Body of pancreas (tissue), 4 donors: ENCODE measurements around the gene CALCOCO1.

Experiments
- POLR2A ChIP-seq, 3 donors: fragments of 450-650 bp; IDR thresholded peaks; one replicate each; pipeline ENCODE4 v1.6.1; 2016; ENCODE audit warnings: antibody characterized with exemption in 3 of 3, mild to moderate bottlenecking in 2 of 3
- TF ChIP-seq, protein P1 (sequence below), 7 experiments: fragments of 450-650 bp in 4 of 7; fragments of 200-600 bp in 3 of 7; sonication (generic) in 3 of 7; IDR thresholded peaks; one replicate each; pipeline ENCODE4 v1.5.1; 2016 to 2019; ENCODE audit warnings: antibody characterized with exemption in 7 of 7

DNA sequence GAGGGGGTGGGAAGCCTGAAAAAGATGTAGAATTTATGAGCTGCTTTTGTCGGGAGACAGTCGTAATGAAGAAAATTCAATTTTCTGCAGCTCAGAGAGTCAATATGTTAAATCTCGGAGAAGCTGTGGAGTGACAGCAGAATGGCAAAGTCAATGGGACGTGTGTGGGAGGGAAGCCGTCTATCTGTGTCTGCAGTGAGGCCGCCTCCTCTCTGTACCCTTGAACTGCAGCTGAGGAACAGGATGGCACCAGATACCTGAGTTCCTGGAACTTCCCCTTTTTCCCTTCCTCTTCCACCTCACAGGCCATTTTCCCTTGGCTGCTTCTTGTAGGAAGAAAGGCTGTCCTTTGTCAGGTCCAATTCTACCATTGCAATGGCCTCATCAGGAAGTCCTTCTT lies 9.3 kb upstream of the CALCOCO1 start:
- TF ChIP-seq POLR2A (IDR thresholded peaks at IDR 0.05), result no peak
- TF ChIP-seq, protein P1, sequence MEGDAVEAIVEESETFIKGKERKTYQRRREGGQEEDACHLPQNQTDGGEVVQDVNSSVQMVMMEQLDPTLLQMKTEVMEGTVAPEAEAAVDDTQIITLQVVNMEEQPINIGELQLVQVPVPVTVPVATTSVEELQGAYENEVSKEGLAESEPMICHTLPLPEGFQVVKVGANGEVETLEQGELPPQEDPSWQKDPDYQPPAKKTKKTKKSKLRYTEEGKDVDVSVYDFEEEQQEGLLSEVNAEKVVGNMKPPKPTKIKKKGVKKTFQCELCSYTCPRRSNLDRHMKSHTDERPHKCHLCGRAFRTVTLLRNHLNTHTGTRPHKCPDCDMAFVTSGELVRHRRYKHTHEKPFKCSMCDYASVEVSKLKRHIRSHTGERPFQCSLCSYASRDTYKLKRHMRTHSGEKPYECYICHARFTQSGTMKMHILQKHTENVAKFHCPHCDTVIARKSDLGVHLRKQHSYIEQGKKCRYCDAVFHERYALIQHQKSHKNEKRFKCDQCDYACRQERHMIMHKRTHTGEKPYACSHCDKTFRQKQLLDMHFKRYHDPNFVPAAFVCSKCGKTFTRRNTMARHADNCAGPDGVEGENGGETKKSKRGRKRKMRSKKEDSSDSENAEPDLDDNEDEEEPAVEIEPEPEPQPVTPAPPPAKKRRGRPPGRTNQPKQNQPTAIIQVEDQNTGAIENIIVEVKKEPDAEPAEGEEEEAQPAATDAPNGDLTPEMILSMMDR (IDR thresholded peaks at IDR 0.05), result no peak
